ENCODE results near the gene TWSG1.

TWSG1 gene

DNA sequence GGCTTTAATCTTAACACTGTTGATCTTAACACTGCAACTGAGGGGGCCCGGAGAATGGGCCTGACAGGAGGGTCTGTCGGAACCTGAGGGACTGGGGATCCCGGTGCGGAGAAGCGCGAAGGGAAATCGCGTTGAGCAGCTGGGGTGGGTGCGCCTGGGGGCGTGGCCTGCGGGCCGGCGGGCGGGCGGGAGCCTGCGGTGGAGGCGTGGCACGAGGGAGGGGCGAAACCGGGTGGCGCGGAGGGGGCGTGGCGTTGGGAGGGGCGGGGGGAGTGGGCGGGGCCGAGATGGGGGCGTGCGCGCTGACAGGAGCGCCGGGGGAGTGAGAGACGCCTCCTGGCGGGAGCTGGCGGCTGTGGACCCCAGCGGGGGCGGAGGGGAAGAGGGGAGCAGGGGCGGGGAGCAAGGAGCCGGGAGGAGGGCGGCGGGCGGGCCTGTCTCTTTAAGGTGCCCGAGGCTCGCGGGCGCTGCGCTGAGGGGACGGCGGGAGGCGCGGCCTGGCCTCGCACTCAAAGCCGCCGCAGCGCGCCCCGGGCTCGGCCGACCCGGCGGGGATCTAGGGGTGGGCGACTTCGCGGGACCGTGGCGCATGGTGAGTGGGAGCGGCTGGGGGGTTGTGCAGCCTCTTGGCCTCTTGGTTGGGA lies at the start of gene TWSG1:
TWSG1 (plus strand) TSS at position 445 of the 644 bp plus-strand sequence. CDS start 2,457 bp downstream, outside the sequence.
- DNase-seq = peak; percentile 94 to 97 (median 94)

DNA sequence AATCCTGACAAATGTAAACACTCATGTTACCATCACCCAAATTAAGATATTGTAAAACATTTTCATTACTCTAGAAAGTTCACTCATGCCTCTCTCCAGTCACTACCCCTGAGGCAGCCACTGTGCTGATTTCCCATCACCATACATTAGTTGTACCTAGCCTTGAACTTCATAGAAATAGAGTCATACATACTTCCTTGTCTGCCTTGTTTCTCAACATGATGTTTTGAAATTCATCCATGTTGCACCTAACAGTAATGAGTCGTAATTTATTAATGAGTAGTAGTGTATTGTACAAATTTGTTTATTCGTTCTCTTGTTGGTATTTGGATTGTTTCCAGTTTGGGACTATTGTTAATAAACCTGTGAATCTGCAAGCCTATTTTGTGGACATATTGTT lies 49.0 kb upstream of the TWSG1 start:
- no peak for DNase-seq

DNA sequence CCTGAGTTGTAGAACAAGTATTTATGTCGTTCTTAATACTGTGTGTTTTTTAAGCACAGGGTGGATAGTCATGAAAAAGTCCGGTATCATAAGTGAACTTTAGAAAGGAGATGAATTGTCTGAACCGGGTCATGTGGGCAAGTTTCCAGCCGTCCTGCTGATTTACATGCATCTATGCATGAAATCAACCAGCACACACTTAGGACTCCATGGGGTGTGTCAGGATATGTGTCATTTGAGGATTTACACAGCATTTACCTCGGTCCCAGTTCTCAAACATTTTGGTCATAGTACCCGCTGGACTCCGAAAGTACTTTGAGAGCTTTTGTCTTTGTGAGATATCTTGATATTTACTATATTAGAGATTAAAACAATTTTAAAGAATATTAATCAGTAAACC lies 47.5 kb upstream of the TWSG1 start:
- no peak for DNase-seq

DNA sequence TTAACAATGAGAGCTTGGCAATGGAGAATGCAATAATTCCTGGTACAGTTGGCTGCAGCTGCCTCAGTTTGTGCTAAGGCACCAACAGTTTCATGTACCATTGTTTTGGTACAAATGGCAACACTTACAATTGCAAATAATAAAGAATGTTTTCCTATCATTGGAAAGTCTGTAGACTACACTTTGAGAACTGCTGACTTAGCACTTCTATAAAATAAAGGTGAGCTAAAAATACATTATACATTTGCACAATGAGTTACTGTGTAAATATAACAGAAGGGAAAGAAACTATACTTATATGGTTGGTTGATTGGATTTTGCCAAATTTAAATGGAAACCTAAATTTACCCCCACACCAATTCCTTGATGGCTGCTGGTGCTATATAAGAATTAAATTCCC lies 44.9 kb upstream of the TWSG1 start:
- DNase-seq = no peak

DNA sequence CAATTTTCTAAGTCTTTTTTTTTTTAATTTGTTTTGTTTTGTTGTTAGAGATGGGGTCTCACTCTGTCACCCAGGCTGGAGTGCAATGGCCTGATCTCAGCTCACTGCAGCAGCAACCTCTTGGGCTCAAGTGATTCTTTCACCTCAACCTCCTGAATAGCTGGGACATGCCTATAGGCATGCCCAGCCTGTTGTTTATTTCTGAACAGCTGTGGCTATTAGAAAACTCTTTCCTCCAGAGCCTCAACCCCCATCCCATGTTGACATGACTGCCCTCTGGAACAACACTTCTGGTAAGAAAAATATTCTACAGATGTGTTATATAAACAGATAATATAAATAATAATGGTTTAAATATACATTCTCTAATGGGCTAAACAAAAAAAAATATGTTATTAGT lies 44.4 kb upstream of the TWSG1 start:
- no peak for DNase-seq

DNA sequence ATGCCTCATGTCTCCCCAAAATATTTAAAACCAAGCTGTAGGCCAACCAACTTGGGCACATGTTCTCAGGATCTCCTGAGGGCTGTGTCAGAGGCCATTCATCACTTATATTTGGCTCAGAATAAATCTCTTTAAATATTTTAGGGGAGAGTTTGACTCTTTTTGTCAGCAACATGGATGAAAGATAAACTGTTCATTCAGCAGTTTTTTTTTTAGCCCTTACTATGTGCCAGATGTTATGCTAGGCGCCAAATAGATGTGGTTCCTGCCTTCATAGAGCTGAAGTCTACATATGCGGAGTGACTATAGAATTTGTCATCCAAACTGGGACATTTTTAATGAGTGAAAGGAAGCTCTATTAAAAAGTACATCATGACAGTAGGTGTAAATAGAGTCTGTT lies 42.5 kb upstream of the TWSG1 start:
- DNase-seq = no peak

DNA sequence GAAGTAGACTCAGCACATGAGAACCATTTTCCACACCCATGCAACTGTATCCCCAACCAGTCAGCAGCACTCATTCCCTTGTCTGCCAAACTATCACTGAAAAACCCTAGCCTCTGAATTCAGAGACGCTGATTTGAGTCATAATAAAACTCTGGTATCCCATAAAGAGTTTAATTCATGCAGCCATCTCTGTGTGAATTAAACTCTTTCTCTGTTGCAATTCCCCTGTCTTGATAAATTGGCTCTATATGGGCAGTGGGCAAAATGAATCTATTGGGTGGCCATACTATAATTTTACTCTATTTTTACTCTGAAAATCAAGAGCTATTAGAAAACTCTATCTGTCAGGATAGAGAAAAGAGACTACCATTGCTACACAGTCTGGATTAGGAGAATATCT lies 40.6 kb upstream of the TWSG1 start:
- DNase-seq = no peak

DNA sequence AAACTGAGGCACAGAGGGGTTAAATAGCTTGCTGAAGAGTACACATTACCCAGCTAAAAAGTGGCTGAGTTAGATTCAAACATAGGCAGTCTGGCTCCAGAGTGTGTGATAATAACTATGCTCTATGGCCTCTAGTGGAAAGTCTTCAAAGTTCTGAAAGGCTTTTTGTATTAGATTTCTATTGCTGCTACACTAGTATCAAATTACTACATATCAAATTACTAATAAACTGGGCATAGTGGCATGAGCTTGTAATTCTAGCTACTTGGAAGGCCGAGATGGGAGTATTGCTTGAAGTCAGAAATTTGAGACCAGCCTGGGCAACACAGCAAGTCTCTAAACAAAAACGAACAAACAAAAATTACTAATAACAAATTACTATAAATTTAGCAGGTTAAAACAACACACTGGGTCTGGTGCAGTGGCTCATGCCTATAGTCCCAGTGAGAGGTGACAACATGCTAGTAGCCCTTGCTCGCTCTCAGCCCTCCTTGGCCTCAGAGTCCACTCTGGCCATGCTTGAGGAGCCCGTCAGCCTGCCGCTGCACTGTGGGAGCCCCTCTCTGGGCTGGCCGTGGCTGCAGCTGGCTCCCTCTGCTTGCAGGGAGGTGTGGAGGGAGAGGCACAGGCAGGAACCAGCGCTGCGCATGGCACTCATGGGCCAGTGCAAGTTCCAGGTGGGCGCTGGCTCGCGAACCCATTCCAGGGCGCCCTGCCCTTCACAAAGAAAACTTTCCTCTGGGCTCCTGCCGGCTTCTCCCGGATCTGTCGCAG lies 38.2 kb upstream of the TWSG1 start:
- DNase-seq = no peak

DNA sequence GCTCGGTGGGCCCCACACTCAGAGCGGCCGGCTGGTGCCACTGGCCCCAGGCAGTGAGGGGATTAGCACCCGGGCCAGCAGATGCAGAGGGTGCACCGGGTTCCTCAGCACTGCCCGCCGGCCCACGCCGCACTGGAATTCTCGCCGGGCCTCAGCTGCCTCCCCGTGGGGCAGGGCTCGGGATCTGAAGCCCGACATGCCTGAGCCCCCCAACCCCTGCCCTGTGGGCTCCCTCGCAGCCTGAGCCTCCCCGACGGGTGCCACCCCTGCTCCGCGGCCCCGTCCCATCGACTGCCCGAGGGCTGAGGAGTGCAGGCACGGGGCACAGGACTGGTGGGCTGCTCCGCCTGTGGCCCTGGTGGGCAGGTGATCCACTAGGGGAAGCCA lies 37.6 kb upstream of the TWSG1 start:
- DNase-seq = no peak

DNA sequence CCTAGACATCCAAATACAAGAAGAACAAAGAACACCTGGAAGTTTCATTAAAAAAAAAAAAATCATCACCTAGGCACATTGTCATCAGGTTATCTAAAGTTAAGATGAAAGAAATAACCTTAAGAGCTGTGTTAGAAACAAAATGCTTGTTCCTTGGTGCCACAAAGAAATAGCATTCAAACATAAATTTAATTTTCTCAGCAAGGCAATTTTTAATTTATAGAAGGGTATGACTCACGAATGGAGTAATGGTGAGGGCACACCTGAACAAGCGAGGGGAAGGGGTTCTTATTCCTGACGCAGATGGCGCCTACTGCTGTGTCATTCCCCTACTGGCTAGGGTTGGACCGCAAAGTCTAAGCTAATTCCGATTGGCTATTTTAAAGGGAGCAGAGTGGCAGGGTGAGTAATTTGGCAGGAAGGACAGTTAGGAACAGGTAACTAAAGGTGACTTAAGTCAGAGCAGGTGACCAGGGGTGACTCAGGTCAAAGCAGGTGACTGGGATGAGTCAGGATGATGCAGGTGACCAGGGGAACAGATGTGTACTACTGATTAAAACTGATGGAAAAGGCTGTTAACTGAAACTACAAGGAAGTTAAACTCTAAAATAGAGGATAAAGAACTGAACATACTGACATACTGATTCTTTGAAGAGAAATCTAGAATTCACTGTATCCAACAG lies 30.0 kb upstream of the TWSG1 start:
- no peak for DNase-seq

DNA sequence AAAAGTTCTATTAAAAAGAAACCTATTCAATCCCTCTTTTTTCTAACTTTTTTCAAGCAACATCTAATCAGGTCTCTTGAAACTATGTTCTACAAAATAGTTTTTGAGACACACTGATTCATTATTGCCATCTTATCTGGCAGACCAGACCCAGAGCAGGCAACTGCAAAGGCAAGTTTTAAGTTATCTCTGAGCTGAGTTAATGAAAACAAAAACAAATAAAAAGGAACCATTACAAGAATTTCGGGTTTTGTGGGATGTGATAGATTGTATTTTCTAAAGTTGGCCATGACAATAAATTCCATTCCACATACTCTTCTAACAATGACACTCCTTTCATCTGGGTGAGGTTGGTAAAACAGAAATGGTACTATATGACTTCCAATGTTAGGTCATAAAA lies 15.2 kb upstream of the TWSG1 start:
- DNase-seq = no peak

DNA sequence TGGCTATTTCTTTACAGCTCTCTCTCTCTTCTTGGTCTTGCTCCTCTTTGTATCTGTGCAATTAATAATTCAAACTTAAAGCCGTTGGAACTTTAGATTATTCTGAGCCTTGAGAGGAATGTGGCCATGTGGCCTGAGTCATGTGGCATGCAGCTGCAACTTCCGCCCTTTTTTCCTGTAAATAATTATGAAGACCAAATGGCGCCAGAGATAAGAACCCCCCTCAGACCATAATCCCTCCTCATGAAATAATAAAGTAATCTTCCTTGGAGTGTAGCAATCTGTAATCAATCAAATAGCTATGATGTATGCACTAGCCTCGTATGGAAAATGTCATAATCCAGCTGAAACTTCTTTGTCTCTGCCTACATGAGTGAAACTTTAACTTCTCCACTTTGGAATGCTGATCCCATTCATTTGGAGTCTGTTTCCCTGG lies 13.5 kb upstream of the TWSG1 start:
- DNase-seq = no peak

DNA sequence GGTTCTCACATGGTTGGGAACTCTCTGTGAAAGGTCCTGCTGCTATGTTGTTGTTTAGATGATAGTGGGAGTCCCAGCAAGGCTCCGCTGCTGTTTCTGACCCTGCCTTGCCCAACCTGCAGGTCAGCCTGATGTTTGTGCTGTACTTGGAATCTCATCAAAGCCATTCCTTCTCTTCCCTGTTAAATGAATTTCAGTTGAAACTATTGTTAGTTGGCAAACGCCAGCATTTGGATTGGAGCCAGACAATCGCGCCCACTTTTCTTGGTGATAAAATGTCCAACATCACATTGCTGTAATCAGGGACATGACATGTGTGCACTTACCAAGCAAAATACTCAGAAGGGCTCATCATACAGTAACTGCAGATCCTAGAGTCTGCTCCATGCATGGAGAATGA lies 12.8 kb upstream of the TWSG1 start:
- no peak for DNase-seq

DNA sequence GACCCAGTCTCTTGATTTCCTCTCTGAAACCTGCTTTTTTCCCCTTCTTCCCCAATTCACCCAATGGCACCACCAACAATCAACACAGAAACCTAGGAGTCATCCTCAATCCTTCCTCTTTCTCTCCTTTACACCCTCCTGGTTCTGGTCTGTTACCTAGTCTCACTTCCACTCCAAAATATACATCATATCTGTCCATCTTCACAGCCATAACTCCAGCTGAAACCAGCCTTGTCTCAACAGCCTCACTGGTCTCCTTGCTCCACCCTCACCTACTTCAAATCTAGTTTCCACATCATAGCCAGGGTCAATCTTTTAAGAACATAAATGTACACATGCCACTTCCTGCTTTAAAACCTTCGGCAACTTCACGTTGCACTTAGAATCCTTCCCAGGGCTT lies 11.8 kb upstream of the TWSG1 start:
- peak in 1 of 3 donors; percentile 5 for DNase-seq

DNA sequence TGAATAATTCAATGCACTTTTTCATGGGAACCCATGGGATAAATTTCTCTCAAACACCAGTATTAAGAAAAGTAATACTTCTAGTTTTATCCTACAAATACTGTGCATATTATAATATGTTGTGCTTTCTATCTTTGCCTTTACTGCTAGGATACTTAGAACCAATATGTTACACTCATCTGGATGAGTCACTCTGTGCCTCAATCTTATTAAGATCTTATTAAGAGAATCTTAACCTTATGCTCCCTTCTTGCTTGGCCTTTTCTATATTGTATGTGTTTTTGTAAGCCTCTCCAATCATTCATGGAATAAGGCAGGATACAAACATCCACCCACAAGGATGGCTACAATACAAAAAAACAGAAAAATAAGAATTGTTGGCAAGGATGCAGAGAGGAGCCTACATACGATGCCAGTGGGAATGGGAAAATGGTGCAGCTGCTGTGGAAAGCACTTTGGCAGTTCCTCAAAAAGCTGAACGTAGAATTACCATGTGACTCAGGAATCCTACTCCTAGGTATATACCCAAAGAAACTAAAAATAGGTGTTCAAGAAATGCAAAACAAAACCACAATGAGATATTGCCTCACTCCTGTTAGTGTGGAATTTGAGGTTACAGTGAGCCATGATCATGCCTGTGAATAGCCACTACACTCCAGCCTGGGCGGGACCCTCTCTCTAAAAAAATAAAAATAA lies 10.7 kb upstream of the TWSG1 start:
- DNase-seq = no peak

DNA sequence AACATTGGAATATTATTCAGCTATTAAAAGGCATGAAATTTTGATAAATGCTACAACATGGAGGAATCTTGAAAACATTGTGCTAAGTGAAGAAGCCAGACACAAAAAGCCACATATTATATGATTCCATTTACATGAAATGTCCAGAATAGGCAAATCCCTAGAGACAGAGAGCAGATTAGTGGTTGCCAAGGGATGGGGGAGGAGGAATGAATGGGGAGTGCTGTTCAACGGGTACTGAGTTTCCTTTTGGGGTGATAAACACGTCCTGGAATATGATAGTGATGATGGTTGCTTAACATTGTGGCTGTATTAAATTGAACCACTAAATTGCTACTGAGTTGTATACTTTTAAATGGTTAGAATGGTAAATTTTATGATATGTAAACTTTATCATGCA lies 8.9 kb upstream of the TWSG1 start:
- DNase-seq = no peak

DNA sequence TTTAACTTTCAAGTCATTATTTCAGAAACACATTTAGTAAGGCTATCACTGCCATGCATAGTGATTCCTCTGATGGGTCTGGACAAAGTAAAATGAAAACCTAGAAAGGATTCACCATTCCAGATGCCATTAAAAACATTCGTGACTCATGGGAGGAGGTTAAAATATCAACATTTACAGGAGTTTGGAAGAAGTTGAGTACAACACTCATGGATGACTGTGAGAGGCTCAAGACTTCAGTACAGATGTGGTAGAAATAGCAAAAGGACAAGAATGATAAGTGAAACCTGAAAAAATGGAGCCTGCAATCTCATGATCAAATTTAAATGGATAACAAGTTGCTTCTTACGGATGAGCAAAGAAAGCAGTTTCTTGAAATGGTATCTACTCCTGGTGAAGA lies 5.8 kb upstream of the TWSG1 start:
- no peak for DNase-seq

DNA sequence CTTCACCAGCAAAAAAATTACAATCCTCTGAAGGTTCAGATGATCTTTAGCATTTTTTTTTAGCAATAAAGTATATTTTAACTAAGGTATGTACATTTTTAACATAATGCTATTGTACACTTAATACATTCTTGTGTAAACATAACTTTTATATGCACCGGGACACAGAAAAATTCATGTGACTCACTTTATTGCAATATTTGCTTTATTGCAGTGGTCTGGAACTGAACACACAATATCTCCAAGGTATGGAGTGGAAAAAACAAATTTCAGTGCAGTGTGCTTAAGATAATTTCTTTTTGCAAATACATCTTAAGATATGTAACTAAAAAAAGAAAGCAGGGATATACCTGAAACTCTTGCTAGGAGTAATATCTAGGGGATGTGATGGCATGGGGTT lies 5.1 kb upstream of the TWSG1 start:
- no peak for DNase-seq

DNA sequence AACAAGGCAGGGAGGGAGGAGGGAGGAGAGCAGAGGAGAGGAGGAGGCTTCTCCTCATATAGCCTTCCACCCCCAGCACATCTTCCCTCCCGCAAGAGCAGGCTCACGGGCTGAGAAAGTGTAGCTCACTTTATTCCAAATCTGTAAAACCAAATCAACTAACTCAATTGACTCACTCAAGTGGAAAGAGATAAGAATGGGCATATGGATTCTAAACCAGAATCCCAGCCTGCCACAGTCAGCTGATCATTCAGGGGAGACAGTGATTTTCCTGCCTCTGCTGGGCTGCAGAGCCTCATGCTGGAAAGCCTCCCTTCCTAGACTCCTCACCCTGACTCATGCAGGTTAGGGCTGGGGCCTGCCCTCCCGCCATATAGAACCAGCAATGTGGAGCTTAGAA lies 4.2 kb upstream of the TWSG1 start:
- no peak for DNase-seq

DNA sequence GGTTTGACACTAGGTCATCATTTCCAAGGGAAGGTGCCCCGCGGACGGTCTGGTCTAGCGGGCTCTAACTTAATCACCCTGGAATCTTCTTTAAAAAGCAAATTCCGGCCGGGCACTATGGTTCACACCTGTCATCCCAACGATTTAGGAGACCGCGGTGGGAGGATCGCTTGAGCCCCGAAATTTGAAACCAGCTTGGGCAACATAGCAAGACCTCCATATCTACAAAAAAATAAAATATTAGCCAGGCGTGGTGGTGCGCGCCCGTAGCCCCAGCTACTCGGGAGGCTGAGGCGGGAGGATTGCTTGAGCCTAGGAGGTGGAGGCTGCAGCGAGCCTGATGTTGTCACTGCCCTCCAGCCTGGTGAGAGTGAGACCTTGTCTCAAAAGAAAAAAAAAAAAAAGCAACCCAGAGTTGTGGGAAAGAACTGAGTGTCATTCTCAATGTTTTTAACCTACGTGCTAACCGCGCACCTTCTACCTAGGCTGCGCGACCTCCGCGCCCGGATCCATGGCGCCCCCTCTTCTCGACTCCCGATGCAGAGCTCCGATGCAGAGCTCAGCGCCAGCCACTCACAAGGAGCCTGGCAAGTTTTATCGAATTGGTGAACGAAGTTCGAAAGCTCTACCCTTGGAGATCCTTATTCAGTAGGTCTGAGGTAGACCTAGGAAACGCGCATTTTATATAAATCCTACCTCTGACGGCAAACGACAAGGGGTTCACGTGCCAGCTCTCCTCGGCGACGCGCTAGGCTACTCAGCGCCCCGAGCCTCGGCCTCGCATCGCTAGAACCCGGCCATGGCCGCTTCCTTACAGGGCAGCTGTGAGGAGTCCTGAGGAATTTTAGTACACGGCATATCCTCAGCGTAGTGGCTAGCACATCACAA lies 888 bp upstream of the TWSG1 start:
- no peak for DNase-seq

DNA sequence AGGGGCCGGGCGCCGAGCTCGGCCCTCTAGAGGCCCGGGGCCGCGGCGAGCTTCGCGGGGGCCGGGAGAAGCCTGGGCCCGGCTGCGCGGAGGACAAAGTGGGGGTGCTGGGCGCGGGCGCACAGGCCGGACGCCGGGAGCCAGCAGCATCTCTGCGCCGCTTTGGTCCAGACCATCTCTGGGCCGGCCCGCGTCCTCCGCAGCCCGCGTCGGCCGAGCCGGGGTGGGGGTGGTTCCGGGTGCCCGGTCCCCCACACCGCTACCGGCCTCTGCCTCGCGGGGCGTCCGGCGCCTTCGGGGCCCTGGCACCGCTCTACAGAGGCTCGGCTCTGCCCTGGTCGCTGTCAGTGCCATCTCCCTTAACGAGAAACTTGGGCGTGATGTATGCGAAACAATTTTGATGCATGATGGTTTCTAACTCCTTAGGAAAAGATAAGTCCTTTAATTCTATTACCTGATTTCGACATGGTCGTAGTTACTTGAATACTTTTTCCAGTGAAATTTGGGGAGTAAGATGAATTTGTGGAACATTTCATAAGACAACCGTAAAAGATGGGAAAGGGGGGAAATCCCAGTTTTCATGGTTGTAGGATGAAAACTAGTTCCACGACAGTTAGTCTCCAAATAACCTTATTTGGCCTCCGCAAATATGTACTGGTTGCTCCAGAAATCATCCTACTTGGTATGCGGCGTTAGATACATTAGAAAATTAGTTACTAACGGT lies 562 bp downstream of the TWSG1 start:
- DNase-seq = peak; percentile 46 to 77 (median 54)

DNA sequence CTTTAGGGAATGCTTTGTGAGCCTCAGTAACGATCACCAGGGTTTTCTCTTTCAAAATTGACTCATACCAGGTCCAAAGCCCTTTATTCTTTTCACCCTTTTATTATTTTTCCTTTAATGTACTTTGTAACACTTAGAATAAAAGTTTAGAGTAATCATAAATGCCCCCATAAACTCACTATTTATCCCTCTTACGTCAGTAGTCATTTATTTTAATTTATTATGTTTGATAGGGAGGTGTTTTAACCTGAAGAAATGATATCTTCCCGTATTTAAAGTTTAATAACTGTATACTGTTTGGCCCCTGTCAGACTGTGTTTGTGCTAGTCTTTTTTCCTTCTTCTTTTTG lies 1.1 kb downstream of the TWSG1 start:
- no peak for DNase-seq
